GM04503 (cell line): ENCODE results near the gene CD151.
A peak's percentile ranks its signal among the peaks of the same experiment; 100 is the strongest.

Experiments used
- DNase-seq: peaks from one replicate; pipeline ENCODE4 v3.0.0-alpha.2; 2012; ENCODE audit warnings: low read depth

CD151 gene

DNA sequence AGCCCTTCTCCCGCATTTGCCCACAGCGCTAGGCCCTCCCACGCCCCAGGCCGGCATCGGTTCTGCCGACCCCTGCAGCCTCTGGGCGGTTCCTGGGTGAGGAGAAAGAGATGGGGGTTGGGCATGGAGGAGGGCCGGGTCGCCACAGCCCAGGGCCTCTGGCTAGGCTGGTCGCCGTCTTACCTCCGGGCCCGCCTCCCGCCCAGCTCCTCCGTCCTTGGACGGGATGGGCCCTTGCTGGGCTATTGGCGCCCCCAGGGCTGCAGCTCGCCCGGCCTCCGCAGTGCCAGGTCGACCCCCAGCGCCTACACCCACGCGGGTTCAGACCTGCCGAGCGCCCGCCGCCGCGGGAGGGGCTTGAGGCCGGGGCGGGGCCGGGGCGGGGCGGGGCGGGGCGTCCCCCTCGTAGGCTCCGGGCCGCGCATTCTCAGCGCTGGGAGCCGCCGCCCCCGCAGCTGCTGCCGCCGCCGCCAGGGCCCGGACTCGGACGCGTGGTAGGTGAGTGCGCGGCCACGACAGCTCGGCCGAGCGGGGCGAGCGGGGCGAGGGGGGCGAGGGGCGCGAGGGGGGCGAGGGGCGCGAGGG is at the start of gene CD151:
CD151 (plus strand) TSS at position 424 of the 585 bp plus-strand sequence. CDS start 3,118 bp downstream, outside the sequence.
- no peak for DNase-seq

- peak; percentile 46 for DNase-seq
These were observed 49.2 kb upstream of the CD151 start for GRCh38 chr11:783581-784015.

- DNase-seq: no peak
These were observed 46.3 kb upstream of the CD151 start for GRCh38 chr11:786235-787083.

DNA sequence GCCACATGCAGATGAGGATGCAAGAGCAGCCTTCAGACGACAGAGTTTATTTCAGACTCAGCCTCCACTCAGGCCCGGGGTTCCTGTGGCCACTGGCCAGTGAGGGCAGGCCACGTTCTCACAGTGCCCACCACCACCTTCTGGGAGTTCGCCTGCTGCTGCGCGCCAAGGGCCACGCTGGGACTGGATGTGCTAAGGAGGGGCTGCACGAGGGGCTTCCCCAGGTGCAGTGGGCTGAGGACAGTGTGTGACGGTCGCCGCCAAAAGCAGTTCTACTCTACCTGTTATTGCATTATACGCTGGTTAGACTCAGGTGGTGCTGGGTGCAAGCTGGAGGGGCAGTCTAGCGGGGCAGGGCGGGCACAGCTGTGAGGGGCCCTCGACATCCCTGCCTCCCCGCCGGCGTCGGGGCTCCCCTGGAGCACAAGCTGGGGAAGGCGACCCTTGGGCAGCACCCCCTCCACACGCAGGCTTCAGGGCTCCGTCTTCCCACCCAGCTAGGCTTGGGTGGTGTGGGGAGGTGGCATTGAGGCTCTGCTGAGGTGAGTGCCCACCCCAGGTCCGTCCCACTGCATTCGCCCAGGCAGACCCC is 45.6 kb upstream of the CD151 start:
- no peak for DNase-seq

- no peak for DNase-seq
These were observed 44.6 kb upstream of the CD151 start for GRCh38 chr11:788009-788640.

- no peak for DNase-seq
These were observed 43.5 kb upstream of the CD151 start for GRCh38 chr11:788953-789940.

DNA sequence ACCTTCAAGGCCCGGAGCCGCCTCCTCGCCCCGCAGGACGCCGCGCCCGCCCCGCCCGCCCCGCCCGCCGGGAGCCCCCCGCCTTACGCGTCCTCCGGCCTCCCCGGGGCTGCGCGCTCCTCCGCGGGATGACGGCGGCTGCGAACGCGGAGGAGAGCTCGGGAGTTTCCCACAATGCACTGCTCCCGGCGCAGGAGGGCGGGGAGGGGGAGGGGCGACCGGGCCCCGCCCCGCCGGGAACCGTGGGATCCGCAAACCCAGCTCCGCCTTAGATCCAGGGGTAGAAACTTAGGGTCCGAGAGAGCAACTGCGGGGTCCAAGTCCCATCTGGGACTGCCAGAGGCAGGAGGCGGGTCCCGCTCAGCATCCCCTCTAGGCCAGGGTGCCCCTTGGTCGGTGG is 42.8 kb upstream of the CD151 start, which contains the start of gene CEND1:
CEND1 (minus strand) TSS at position 148 of the 400 bp plus-strand sequence. CDS start 1,514 bp downstream, outside the sequence.
- no peak for DNase-seq

GRCh38 chr11:790721-791564 is 41.8 kb upstream of the CD151 start:
- no peak for DNase-seq

DNA sequence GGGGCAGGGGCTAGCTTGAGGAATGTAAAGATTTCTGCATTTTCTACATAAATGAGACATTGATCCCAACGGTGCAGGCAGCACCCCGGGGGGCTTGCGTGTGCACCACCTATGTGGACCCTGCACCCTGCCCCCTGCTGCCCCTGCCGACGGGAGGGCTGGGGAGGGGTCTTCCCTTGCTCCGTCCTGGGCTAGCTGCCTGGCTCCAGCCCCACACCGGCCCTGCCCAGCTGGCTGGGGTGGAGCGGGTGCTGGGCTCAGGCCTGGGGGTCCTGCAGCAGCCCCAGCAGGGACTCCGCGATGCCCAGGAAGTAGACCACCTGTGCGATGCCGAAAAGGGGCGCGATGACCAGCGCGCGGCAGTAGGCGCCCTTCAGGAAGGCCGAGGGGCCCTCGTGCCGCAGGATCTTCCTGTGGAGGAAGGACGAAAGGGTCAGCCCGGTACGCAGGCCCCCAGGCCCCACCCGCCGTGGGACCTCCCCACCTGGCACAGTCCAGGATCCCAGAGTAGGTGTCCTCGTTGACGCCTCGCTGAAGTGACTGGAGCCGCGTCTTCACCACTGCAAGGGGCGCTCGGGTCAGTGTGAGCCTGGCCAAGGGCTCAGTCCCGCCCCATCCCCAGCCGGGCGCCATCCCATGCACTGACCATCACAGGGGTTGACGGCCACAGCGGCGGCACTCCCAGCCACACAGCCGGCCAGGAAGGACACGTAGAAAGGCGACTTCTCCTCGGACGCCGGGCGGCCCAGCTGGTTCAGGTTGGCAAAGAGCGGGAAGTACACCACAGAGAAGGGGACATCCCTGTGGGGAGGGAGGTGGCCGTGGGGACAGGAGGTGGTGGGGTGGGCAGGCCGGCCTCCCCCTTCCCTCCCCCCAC is 40.9 kb upstream of the CD151 start:
- DNase-seq: no peak

- DNase-seq: no peak
These were observed 40.3 kb upstream of the CD151 start for GRCh38 chr11:792535-792821.

- no peak for DNase-seq
These were observed 39.9 kb upstream of the CD151 start for GRCh38 chr11:792873-793272.

GRCh38 chr11:793556-793955 is 39.2 kb upstream of the CD151 start:
- no peak for DNase-seq

DNA sequence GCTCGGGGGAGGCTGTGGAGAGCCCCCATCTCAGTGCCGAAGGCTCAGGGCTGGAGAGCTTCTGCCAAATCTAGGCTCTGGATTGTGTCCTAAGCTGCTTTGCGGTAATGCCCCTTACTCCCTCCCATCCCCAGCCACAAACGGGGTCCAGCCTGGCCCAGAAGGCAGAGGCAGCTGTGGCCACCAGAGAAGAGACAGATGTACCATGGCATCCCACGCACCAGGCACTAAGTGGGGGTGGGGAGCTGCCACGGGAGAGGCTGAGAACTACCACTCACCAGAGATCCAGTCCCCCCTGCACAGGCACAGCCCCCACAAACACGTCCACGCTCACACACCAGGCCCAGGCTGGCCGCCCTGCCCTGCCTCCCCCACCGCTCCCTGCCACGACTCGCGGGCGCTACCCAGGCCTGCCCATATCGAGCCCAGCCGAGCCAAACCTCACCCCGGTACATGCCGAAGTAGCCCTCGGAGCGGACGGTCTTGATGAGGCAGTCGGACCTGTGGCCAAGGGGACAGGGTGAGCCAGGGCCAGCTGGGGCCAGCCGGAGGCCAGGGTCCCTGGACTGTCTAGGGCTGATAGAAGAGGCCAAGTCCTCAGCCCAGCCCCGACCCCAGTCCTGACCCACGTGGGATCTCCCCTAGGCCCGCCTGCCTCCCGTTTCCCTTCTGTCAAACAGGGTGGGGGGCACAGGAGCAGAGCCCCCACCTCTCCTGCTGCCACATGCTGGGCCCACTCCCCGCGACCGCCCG is 38.6 kb upstream of the CD151 start:
- no peak for DNase-seq

DNA sequence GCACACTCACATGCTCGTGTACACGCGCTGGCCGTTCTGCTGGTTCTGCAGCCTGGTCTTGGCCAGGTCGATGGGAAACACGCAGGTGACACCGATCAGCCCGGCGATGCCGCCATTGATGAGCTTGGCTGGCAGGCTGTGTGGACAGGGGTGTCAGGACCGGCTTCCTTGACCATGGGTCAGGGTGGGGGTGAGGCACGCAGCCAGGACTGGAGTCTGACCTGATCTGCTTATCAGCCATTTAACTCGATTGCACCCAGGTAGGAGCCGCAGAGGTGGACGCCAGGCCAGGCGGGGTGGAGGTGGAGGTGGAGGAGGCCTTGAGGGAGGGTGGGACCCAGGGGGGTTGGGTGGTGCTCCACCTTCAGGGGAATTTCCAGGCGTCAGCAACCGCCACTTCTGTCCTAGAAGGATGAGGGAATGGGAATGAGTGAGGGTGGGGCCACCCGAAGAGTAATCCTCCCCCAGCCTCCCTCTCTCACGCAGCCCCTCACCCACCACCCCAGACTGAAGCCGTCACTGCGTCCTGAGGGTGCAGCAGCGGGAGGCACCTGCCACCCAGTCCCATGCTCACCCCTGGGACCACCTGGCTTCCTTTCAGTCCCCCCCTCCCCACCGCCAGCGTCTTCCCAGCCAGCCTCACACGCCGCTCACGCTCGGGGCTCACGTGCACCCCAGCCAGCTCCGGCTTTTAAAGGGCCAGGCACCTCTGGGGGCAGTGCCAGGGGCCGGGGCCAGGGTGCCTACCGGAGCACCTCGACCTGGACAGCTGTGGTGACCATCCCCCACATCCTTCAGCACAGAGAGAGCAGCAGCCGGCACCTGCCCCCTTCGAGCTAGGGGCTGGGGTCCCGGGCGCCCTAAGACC is 37.8 kb upstream of the CD151 start:
- no peak for DNase-seq

GRCh38 chr11:795634-796564 is 36.9 kb upstream of the CD151 start:
- DNase-seq: peak; percentile 34

GRCh38 chr11:796565-797295 is 36.0 kb upstream of the CD151 start:
- DNase-seq: no peak
